Measurements from ENCODE around the gene ZNF691.

The ZNF691 gene

DNA sequence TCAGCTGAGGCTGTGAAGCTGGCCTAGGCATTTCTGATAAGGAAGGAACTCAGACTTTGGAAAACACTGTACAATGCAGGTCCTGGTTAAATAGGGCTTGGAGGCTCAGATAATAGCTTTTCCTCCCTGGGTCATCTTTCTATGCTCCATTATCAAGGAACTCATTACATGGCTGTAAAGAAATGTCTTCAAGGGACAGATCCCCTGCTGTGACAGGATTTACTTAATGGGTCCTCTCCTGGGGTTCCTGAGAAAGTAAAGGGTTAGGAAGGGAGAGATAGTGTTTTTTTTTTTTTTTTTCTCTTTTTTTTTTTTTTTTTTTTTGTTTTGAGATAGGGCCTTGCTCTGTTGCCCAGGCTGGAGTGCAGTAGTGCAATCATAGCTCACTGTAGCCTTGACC lies 15.1 kb upstream of the ZNF691 start:
- in situ Hi-C loops (cut with HindIII; ENCODE audit: low sequenced_read_pairs), result no loop called here
- no peak overlapping the region for H3K4me3 ChIP-seq (ENCODE audit: low read depth, low read length)
- TF ChIP-seq, protein P1, sequence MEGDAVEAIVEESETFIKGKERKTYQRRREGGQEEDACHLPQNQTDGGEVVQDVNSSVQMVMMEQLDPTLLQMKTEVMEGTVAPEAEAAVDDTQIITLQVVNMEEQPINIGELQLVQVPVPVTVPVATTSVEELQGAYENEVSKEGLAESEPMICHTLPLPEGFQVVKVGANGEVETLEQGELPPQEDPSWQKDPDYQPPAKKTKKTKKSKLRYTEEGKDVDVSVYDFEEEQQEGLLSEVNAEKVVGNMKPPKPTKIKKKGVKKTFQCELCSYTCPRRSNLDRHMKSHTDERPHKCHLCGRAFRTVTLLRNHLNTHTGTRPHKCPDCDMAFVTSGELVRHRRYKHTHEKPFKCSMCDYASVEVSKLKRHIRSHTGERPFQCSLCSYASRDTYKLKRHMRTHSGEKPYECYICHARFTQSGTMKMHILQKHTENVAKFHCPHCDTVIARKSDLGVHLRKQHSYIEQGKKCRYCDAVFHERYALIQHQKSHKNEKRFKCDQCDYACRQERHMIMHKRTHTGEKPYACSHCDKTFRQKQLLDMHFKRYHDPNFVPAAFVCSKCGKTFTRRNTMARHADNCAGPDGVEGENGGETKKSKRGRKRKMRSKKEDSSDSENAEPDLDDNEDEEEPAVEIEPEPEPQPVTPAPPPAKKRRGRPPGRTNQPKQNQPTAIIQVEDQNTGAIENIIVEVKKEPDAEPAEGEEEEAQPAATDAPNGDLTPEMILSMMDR (IDR thresholded peaks at IDR 0.05; ENCODE audit: low read depth, low read length), result no peak
- no peak for DNase-seq (ENCODE audit: low read depth, low spot score)

DNA sequence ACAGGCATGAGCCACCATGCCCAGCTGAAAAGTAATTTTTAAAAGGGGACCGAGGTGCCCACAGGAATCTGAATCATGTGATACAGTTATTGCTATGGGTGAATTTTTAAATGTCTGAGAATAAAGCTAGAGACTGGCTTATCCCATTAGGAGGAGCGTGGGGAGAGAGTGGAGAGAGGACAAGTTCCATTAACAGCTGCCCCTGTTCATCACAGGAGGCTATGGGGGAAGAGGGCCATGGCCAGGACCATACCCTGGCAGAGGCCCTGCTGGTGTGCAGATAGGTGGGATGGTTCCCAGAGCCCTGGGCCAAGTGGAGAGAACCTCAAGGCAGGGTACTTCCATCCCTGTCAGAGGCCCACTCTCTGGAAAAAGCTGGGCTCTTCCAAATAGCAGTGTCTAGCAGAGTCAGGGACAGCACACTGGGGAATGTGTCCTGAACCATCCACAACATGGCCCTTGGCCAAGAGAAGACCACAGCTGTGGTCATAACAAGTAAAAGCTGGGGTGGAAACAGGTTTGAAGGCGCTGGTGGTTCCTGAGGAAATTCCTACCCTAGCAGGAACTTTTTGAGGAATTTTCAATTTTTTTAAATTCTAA lies 13.7 kb upstream of the ZNF691 start:
- in situ Hi-C loops (cut with HindIII; ENCODE audit: low sequenced_read_pairs), result no loop called here
- TF ChIP-seq, protein P1 (IDR thresholded peaks at IDR 0.05; ENCODE audit: low read depth, low read length), result no peak
- no peak for DNase-seq (ENCODE audit: low read depth, low spot score)
- H3K4me3 ChIP-seq (ENCODE audit: low read depth, low read length), result no peak overlapping the region

DNA sequence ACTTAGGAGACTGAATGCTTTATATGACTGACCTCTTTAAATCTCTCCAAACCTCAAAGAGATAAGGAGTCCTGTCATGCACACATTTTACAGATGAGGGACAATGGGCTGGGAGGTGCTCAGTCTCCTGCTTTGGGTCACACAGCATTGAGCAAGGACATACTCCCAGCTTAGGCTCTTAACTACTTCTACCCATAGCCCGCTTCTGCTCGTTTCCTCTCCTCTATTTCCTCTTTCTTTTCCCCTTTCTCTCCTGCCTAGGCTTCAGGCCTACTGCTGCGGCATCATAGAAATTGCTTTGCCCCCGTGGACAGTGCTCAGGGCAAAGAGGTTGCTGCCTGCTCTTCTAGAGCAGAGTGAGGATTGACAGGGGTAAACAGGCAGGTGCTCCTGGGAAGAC lies 12.4 kb upstream of the ZNF691 start:
- TF ChIP-seq, protein P1 (IDR thresholded peaks at IDR 0.05; ENCODE audit: low read depth, low read length), result no peak
- in situ Hi-C loops (cut with HindIII; ENCODE audit: low sequenced_read_pairs), result no loop called here
- DNase-seq (ENCODE audit: low read depth, low spot score), result no peak
- no peak overlapping the region for H3K4me3 ChIP-seq (ENCODE audit: low read depth, low read length)

DNA sequence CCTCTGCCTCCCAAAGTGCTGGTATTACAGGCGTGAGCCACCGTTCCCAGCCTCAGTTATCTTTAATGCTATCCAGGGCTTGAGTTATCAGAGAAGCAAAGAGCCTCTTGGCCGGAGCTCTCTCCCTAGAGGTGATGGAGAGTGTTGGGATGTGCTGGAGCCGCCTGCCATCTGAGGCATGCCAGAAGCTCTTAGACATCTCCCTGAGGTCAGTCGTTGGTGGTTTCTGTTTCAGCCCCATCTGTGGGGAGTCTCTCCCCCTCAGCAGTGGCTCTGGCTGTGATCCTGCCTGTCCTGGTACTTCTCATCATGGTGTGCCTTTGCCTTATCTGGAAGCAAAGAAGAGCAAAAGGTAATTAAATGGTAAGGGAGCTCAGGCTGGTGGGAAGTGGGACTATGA lies 11.6 kb upstream of the ZNF691 start:
- H3K4me3 ChIP-seq (ENCODE audit: low read depth, low read length), result no peak overlapping the region
- in situ Hi-C loops (cut with HindIII; ENCODE audit: low sequenced_read_pairs), result no loop called here
- no peak for DNase-seq (ENCODE audit: low read depth, low spot score)
- TF ChIP-seq, protein P1 (IDR thresholded peaks at IDR 0.05; ENCODE audit: low read depth, low read length), result no peak

DNA sequence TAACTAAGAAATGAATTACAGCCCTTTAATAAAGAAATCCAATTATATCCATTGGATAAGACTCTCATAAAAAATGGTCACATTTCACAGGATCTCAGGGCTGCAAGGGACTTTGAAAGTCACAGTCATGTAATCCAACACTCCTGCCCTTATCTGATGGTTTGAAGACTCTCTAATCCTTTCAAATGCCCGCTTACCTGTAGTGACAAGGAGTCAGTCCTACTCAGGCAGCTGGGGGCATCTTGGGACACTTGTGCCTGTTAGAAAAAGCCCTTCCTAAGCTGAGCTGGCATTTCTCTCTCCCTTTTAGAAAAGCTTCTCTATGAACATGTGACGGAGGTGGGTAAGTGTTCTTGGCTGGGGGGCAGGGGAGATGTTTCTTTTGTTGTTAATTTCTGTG lies 11.0 kb upstream of the ZNF691 start:
- DNase-seq (ENCODE audit: low read depth, low spot score), result no peak
- in situ Hi-C loops (cut with HindIII; ENCODE audit: low sequenced_read_pairs), result no loop called here
- no peak overlapping the region for H3K4me3 ChIP-seq (ENCODE audit: low read depth, low read length)
- TF ChIP-seq, protein P1 (IDR thresholded peaks at IDR 0.05; ENCODE audit: low read depth, low read length), result no peak

DNA sequence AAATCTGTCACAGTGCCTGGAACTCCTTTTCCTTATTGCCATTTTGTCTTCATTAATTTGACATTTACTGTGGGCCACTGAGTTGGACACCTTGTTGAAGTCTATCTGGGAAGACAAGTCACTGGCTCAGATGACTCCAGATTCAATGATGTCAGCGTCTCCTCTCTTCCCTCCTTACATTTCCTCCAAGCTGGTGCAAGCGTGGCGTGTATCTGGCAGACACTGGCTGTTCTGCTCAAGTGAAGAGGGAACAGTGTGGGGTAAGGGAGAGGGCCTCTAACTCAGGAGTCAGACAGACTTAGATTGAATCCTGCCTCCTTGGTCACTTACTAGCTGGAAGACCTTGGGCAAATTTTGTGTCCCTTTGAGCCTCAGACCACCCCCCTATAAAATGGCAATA lies 8.7 kb upstream of the ZNF691 start:
- TF ChIP-seq, protein P1 (IDR thresholded peaks at IDR 0.05; ENCODE audit: low read depth, low read length), result no peak
- no peak for DNase-seq (ENCODE audit: low read depth, low spot score)
- in situ Hi-C loops (cut with HindIII; ENCODE audit: low sequenced_read_pairs), result no loop called here
- H3K4me3 ChIP-seq (ENCODE audit: low read depth, low read length), result no peak overlapping the region

Measured in astrocyte of the spinal cord (primary cell).